ENCODE measurements around the gene KCNH2. TPM values are rescaled to one million over a fixed set of nuclear protein-coding genes. Genes with fewer than 3 reads are reported as not detected.

The KCNH2 gene
- total RNA-seq, 2 donors from 2014 or later = 1.1 to 1.9 TPM

DNA sequence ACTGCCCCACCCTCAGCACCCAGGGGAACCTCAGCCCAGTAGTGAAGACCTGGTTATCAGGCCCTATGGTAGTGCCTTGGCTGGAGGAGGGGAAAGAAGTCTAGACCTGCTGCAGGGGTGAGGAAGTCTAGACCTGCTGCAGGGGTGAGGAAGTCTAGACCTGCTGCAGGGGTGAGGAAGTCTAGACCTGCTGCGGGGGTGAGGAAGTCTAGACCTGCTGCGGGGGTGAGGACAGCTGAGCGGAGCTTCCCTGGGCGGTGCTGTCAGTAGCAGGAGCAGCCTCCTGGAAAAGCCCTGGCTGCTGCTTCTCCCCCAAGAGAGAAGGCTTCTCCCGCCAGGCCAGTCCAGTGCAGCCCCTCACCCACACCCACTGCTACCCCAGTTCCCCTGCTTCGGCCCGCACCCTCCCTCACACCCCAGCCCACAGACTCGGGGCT is 19.0 kb upstream of the KCNH2 start:
- Histone ChIP-seq H3K4me1 (ENCODE audit: control insufficient read depth, insufficient read depth, low read length) (peaks cover 6% of the 10 kb centered on the region), H3K9me3 (ENCODE audit: control insufficient read depth, low read length) (no peaks in the 10 kb centered on the region), H3K4me3 (ENCODE audit: low read length) (no peak overlapping the region), H3K27me3 (ENCODE audit: control insufficient read depth, insufficient read depth, low read length, poor library complexity, severe bottlenecking) (no peaks in the 10 kb centered on the region), H3K9ac (ENCODE audit: extremely low read depth, low read length, poor library complexity, severe bottlenecking) (no peak overlapping the region), H3K27ac (ENCODE audit: low read depth, low read length) (no peak overlapping the region), H3K36me3 (ENCODE audit: control insufficient read depth, insufficient read depth, low read length) (no peaks in the 10 kb centered on the region)
- H3K4me1 Mint-ChIP-seq = no peaks in the 10 kb centered on the region
- H3K27me3 Mint-ChIP-seq (ENCODE audit: insufficient read depth) = peaks cover 3% of the 10 kb centered on the region
- H3K36me3 Mint-ChIP-seq (ENCODE audit: low read depth) = no peaks in the 10 kb centered on the region
- H3K4me3 Mint-ChIP-seq = no peak overlapping the region
- DNase-seq = no peak
- TF ChIP-seq, protein P1, sequence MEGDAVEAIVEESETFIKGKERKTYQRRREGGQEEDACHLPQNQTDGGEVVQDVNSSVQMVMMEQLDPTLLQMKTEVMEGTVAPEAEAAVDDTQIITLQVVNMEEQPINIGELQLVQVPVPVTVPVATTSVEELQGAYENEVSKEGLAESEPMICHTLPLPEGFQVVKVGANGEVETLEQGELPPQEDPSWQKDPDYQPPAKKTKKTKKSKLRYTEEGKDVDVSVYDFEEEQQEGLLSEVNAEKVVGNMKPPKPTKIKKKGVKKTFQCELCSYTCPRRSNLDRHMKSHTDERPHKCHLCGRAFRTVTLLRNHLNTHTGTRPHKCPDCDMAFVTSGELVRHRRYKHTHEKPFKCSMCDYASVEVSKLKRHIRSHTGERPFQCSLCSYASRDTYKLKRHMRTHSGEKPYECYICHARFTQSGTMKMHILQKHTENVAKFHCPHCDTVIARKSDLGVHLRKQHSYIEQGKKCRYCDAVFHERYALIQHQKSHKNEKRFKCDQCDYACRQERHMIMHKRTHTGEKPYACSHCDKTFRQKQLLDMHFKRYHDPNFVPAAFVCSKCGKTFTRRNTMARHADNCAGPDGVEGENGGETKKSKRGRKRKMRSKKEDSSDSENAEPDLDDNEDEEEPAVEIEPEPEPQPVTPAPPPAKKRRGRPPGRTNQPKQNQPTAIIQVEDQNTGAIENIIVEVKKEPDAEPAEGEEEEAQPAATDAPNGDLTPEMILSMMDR (conservative IDR thresholded peaks at IDR 0.05) = no peak
- H3K9me3 Mint-ChIP-seq = no peaks in the 10 kb centered on the region
- WGBS, 2 experiments (ENCODE audit: insufficient coverage in 1 of 2, insufficient read length in 1 of 2) = 94% methylated on average over 5 to 8 of the region's 8 CpGs
- H3K27ac Mint-ChIP-seq = no peak overlapping the region

GRCh38 chr7:150996376-150997074 is 18.4 kb upstream of the KCNH2 start:
- WGBS, 2 experiments (ENCODE audit: insufficient coverage in 1 of 2, insufficient read length in 1 of 2) = 44 to 78% methylated on average over 5 to 30 of the region's 31 CpGs
- H3K27me3 Mint-ChIP-seq (ENCODE audit: insufficient read depth) = peaks cover 3% of the 10 kb centered on the region
- H3K9ac ChIP-seq (ENCODE audit: extremely low read depth, low read length, poor library complexity, severe bottlenecking) = no peak overlapping the region
- H3K4me3 Mint-ChIP-seq = no peak overlapping the region
- H3K27ac Mint-ChIP-seq = no peak overlapping the region
- no peak overlapping the region for H3K27ac ChIP-seq (ENCODE audit: low read depth, low read length)
- peaks cover 6% of the 10 kb centered on the region for H3K4me1 ChIP-seq (ENCODE audit: control insufficient read depth, insufficient read depth, low read length)
- H3K36me3 ChIP-seq (ENCODE audit: control insufficient read depth, insufficient read depth, low read length) = no peaks in the 10 kb centered on the region
- H3K36me3 Mint-ChIP-seq (ENCODE audit: low read depth) = no peaks in the 10 kb centered on the region
- no peak overlapping the region for H3K4me3 ChIP-seq (ENCODE audit: low read length)
- no peaks in the 10 kb centered on the region for H3K27me3 ChIP-seq (ENCODE audit: control insufficient read depth, insufficient read depth, low read length, poor library complexity, severe bottlenecking)
- TF ChIP-seq, protein P1 (conservative IDR thresholded peaks at IDR 0.05) = no peak
- H3K9me3 ChIP-seq (ENCODE audit: control insufficient read depth, low read length) = no peaks in the 10 kb centered on the region
- H3K9me3 Mint-ChIP-seq = peaks cover under 1% of the 10 kb centered on the region
- DNase-seq = peak; percentile 65
- H3K4me1 Mint-ChIP-seq = no peaks in the 10 kb centered on the region

DNA sequence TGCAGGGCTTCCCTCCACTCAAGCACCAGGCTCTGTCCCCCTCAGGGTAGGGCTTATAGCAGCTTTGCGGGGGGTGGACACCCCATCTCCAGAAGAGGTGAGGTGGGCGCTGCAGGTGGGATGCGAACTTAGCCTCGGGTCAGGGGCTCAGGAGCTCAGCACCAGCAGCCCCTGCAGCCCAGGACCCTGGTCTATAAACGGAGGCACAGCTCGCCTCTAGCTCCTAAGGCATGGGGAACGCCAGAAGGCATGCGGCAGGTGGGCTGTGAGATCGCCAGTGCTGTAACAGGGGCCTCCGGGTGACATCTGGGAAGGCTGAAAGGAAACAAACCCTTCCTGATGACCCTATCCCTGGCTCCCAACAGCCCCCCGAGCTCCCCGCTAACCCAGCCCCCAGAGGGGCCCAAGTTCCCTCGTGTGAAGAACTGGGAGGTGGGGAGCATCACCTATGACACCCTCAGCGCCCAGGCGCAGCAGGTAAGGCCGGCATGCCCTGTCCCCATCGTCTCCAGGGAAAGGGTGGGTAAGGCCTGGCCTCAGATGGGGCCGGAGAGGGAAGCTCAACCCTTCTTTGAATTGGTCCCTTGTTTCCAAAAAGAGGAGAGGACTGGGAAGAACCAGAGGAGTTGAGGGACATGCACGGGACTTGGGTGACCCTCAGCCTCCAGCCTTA is 16.9 kb upstream of the KCNH2 start:
- peak; percentile 52 for DNase-seq
- H3K9me3 ChIP-seq (ENCODE audit: control insufficient read depth, low read length) = no peaks in the 10 kb centered on the region
- H3K4me3 ChIP-seq (ENCODE audit: low read length) = no peak overlapping the region
- H3K27me3 ChIP-seq (ENCODE audit: control insufficient read depth, insufficient read depth, low read length, poor library complexity, severe bottlenecking) = no peaks in the 10 kb centered on the region
- no peaks in the 10 kb centered on the region for H3K36me3 ChIP-seq (ENCODE audit: control insufficient read depth, insufficient read depth, low read length)
- no peaks in the 10 kb centered on the region for H3K4me1 Mint-ChIP-seq
- WGBS, 2 experiments (ENCODE audit: insufficient coverage in 1 of 2, insufficient read length in 1 of 2) = 86 to 94% methylated on average over 9 to 18 of the region's 19 CpGs
- no peak overlapping the region for H3K27ac ChIP-seq (ENCODE audit: low read depth, low read length)
- no peaks in the 10 kb centered on the region for H3K36me3 Mint-ChIP-seq (ENCODE audit: low read depth)
- H3K4me3 Mint-ChIP-seq = no peak overlapping the region
- H3K27me3 Mint-ChIP-seq (ENCODE audit: insufficient read depth) = peaks cover 13% of the 10 kb centered on the region
- peaks cover 6% of the 10 kb centered on the region for H3K4me1 ChIP-seq (ENCODE audit: control insufficient read depth, insufficient read depth, low read length)
- no peak overlapping the region for H3K27ac Mint-ChIP-seq
- H3K9me3 Mint-ChIP-seq = peaks cover 15% of the 10 kb centered on the region
- H3K9ac ChIP-seq (ENCODE audit: extremely low read depth, low read length, poor library complexity, severe bottlenecking) = no peak overlapping the region
- TF ChIP-seq, protein P1 (conservative IDR thresholded peaks at IDR 0.05) = no peak

All from endodermal cell (in vitro differentiated cells).